Activated CD4-positive, CD25-positive, alpha-beta regulatory T cell treated with anti-CD3 and anti-CD28 coated beads, Interleukin-2, amount 50 U/mL, for 24 hours (primary cell): Measurements from ENCODE around the gene KCNQ2.

Source experiments
- ATAC-seq, 2 donors: fragments of 150-1000 bp; cut with Tn5 transposase; one replicate each; pipeline ENCODE4 v1.10.0; 2021; ENCODE audit warnings: mild to moderate bottlenecking in 1 of 2, moderate library complexity in 1 of 2

The KCNQ2 gene

DNA sequence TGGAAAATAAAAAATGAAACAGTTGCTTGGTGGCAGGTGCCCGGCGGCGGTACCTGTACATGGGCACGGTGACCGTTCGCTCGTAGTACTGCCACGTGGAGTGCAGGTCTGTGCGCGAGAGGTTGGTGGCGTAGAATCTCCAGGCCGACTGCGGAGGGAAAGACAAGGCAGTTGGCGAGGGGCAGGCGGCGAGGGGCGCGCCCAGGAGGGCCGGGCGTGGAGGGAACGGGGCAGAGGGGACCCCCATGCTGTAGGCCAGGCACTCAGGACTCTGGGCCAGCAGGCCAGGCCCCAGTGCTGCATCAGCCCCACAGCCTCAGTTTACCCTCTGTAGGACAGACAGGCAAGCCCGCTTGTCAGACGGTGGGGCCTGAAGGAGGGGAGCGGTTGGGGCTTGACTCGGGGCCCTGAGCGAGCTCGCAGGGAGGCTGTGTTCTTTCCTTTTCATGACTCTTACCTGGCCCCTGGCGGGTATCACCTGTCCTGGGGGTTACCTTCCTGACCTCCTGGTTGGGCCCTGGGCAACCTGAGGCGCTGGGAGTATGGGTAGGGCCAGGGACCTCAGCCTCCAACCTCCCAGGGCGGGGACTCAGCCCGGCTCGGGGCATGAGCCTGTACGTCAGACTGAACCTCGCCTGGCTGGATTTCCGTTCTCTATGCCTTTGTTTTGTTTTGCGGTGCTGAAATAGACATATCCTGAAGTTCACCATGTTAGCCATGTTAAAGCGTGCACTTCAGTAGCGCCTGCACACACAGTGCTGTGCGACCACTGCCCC lies 38.5 kb downstream of the KCNQ2 start:
- ATAC-seq: no peak

GRCh38 chr20:63433351-63433750 lies 39.1 kb downstream of the KCNQ2 start:
- no peak for ATAC-seq

DNA sequence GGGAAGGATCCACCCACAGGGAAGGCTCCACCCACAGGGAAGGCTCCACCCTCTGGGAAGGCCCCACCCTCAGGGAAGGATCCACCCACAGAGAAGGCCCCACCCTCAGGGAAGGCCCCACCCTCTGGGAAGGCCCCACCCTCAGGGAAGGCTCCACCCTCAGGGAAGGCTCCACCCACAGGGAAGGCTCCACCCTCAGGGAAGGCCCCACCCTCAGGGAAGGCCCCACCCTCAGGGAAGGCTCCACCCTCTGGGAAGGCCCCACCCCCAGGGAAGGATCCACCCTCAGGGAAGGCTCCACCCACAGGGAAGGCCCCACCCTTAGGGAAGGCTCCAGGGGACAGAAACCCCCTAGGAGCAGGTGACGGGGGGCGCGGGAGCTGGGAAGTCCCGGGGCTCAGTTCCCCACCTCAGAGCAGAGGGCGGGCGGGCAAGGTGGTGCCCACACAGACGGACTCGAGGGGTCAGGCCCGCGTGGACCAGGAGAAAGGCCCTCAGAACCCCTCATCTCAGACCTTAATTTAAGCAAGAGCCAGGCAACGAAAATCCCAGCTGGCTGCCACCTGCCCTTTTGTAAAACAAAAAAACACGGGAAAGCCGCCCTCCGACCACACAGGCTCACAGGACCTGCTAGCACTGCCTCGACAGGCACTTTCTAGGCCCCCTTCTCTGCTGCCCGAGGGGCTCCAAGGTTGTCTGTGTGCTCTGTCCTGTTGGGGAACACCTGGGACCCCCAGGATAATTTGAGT lies 39.7 kb downstream of the KCNQ2 start:
- ATAC-seq: no peak

- no peak for ATAC-seq
Observed at GRCh38 chr20:63431944-63432343, 40.5 kb downstream of the KCNQ2 start.

DNA sequence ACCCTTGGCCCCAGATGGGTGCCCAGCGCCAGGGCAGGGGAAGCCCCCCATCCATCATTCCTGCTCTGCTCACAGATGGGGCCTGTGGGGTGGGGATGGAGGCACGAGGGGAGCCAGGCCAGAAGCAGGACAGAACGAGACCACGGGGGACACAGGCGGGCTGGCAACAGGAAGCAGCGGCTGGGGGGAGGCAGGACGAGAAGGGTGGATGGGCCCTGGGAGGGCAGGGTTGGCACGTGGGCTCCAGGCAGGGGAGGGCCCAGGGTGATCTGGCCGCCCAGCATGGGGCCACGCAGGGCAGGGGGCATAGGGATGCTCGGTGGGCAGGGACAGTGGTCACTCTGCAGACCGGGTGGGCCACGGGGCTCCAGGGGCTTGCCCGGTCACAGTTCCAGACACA lies 41.6 kb downstream of the KCNQ2 start:
- ATAC-seq: no peak

DNA sequence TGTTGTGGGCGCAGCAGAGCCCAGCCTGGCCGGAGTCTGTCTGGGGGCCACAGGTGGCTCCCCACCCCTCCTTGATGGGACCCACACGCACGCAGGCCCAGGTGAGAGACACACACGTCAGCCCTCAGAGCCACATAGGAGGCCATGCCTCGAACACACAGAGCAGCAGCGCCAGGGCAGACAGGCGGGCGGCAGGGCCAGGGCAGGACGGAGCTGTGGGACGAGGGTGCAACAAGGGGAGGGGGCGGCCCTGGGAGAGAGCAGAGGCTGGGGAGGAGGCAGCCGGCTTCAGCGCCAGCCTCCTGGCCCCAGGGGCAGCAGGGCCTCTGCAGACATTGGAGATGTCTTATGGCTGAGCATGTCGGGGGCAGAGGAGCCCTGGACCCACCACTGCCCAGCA lies 42.5 kb downstream of the KCNQ2 start:
- no peak for ATAC-seq

- ATAC-seq: no peak
Observed at GRCh38 chr20:63428906-63429575, 43.4 kb downstream of the KCNQ2 start.

DNA sequence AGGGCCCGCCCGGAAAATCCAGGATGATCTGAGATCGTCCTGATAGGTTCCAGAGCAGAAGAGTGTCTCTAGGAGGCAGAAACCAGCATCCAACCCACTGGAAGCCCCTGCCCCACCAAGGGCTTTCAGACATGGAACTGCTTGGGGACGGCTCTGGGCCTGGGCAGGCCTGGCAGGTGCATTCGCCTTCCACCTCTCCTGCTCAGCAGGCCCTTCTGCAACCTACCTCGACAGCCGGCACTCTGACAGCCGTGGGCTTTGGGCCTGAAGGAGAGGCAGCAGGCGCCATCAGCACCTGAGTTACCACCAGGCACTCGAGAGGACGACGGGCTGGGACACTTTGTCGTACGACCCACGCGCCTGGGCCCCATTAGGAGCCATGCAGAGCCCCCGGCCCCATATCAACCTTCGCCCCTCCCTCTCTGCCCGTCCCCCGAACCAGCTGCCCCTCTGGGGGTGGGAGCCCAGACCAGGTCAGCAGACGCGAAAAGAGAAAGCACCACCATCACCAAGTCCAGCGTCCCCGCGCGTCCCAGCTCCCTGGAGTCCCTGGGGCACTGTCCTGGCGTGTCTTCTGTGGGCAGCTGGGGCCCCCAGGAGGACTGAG lies 44.6 kb downstream of the KCNQ2 start:
- no peak for ATAC-seq

- no peak for ATAC-seq
Observed at GRCh38 chr20:63427206-63427605, 45.2 kb downstream of the KCNQ2 start.

DNA sequence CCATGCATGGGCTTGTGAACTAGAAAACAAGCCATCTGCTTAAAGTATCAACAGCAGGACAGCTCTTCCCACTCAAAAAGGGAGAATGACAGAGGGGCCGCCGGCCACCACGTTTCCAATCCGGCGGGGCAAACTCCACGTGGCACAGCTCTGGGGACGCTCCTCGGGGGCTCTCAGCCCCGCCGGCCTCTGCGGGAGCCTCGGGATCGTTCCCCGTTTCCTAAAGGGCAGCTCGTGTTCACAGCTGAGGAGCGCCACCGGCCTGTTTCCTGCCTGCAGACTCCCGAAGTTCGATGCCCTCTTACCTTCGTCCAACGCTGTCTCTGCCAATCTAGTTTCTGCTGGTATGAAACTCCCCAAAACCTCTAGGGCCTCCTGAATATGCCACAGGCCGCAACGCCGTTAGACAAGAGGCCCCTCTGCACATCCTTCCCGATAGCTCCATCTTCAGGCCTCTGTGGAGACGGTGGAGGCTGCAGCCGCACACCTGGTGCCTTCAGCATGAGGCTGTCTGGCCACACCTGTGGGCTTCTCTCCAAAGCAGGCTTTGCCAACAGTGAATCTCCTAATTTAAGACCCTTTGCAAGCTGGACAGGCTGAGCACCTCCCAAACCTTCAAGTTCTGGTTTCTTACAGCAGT lies 46.5 kb downstream of the KCNQ2 start:
- ATAC-seq: no peak

- ATAC-seq: no peak
Observed at GRCh38 chr20:63424613-63425012, 47.8 kb downstream of the KCNQ2 start.

DNA sequence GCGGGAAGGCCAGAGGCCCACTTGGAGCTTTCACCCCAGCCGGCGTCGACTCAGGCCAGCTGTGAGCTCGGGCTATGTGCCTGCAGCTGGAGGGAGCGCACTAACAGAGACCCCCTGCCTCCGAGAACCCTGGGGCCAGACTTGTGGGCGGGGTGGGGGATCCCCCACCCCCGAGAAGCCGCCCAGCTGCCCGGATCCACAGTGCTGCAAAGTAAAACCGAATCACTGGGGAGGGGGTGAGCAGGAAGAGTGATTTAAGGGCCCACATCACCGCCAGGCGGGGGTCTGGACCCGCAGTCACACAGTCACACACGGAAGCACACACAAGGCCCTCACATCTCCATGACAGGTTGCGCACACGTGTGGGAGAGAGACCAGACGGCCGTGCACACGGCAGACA lies 48.7 kb downstream of the KCNQ2 start:
- no peak for ATAC-seq

- ATAC-seq: no peak
Observed at GRCh38 chr20:63422653-63423052, 49.8 kb downstream of the KCNQ2 start.

DNA sequence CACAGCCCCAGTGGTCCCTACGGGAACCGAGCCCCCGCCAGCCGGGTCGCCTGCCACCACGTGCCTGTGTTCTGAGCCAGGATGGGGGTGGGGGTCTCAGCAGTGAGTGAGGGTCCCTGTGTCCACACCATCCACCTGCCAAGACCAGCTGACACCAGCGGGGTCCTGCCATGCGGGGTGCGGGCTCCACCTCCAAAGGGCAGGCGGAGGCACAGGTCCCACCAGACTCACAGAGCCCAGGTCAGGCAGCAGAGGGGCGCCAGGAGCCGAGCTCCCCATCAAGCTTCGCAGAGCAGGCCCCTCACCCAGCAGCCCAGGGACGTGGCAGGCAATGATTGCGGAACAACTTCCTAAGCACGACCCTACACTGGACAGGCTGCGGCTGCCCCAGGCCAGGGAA lies 50.5 kb downstream of the KCNQ2 start:
- ATAC-seq: no peak

GRCh38 chr20:63421094-63421692 lies 51.3 kb downstream of the KCNQ2 start:
- no peak for ATAC-seq

- ATAC-seq: no peak
Observed at GRCh38 chr20:63420359-63421093, 51.9 kb downstream of the KCNQ2 start.

DNA sequence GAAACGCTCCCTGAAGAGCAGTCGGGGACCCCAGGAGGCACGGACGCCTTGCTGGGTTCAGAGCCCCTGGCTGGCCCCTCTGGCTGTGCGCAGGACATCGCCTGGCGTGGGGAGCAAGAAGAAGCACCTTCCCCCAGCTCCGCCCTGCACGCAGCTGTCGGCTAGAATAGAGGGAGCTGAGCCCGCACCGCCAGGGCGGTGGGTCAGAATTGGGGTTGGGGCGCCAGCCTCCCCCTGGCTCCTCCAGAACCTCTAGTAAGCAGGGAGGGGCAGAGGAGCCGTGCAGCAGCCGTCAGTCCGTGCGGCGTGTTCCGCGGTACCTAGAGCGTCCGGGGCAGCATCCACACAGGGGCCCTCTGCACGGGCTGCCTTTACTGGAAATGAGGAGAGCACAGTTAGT lies 53.2 kb downstream of the KCNQ2 start:
- no peak for ATAC-seq

GRCh38 chr20:63418617-63419016 lies 53.8 kb downstream of the KCNQ2 start:
- ATAC-seq: no peak

- ATAC-seq: no peak
Observed at GRCh38 chr20:63417738-63418120, 54.7 kb downstream of the KCNQ2 start.

DNA sequence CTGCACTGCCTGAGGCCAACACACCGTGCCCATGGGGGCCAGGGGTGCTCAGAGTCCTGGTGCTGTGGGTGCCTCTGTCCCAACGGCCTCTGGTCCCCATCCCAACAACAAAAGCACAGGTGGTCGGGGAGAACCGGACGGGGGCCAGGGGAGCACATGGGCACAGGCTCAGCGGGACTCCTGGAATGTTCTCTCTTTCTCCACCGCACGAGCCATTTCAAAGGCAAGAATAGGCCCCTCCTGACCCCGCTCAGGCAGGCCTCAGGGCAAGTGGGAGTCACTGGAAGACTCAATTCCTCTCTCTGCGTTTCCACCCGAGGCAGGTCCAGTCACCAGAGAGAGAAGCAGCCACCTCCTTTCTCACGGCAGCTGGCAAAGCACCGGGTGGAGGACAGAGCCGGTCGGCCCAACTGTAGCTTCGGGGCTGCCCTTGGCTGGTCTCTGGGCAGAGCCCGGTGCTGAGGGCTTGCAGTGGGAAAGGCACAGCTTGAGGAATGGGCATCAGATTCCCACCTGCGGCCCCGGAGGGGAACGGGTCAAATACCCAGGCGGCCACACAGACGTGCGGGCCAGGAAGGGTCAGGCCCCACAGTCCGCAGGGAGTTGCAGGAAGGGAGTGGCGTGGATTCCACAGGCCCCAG lies 55.2 kb downstream of the KCNQ2 start:
- ATAC-seq: no peak

GRCh38 chr20:63416631-63417030 lies 55.8 kb downstream of the KCNQ2 start:
- no peak for ATAC-seq
